H9 (cell line): ENCODE results near the gene SPSB3. TPM values are rescaled to one million over a fixed set of nuclear protein-coding genes. Genes with fewer than 3 reads are reported as not detected.

Experiments used
- DNase-seq: peaks from one replicate; pipeline ENCODE4 v3.0.0-alpha.2; 2017
- H2AFZ ChIP-seq: one replicate; pipeline ENCODE4 v1.6.1; 2013; ENCODE audit warnings: mild to moderate bottlenecking, low read length, control low read depth, moderate library complexity
- H2AK5ac ChIP-seq: 2 replicates; pipeline ENCODE4 v1.6.1; 2013; ENCODE audit warnings: low read length, control low read depth, mixed read lengths; ENCODE audit not compliant: insufficient read length
- H2BK120ac ChIP-seq: one replicate; pipeline ENCODE4 v1.6.1; 2013; ENCODE audit warnings: low read depth, mild to moderate bottlenecking, low read length, control low read depth, inconsistent platforms; ENCODE audit not compliant: poor library complexity, severe bottlenecking
- H2BK12ac ChIP-seq: 2 replicates; pipeline ENCODE4 v1.6.1; 2013; ENCODE audit warnings: low read length, control low read depth, mixed read lengths, low read depth; ENCODE audit not compliant: insufficient read length
- H2BK15ac ChIP-seq: 2 replicates; pipeline ENCODE4 v1.6.1; 2013; ENCODE audit warnings: low read depth, low read length, control low read depth
- H2BK20ac ChIP-seq: one replicate; pipeline ENCODE4 v1.6.1; 2013; ENCODE audit warnings: low read depth, mild to moderate bottlenecking, low read length, control low read depth, inconsistent platforms; ENCODE audit not compliant: poor library complexity, severe bottlenecking
- H2BK5ac ChIP-seq: 2 replicates; pipeline ENCODE4 v1.6.1; 2013; ENCODE audit warnings: low read length, control low read depth, mixed read lengths; ENCODE audit not compliant: insufficient read length
- H3K14ac ChIP-seq: 2 replicates; pipeline ENCODE4 v1.6.1; 2013; ENCODE audit warnings: low read length, control low read depth; ENCODE audit not compliant: insufficient read depth
- H3K18ac ChIP-seq: 2 replicates; pipeline ENCODE4 v1.6.1; 2013; ENCODE audit warnings: low read depth, mild to moderate bottlenecking, mixed read lengths, low read length, control low read depth; ENCODE audit not compliant: insufficient read length
- H3K23ac ChIP-seq: 2 replicates; pipeline ENCODE4 v1.6.1; 2013; ENCODE audit warnings: low read length, control low read depth, mixed read lengths, low read depth; ENCODE audit not compliant: insufficient read length
- H3K23me2 ChIP-seq: 2 replicates; pipeline ENCODE4 v1.6.1; 2013; ENCODE audit warnings: low read depth, mild to moderate bottlenecking, mixed read lengths, low read length, control low read depth; ENCODE audit not compliant: insufficient read length, poor library complexity, severe bottlenecking
- H3K27ac ChIP-seq: 2 replicates; pipeline ENCODE4 v1.5.1; 2013; ENCODE audit warnings: low read length, control low read depth, mixed read lengths, low read depth; ENCODE audit not compliant: insufficient read length
- H3K27me3 ChIP-seq: 2 replicates; pipeline ENCODE4 v1.6.1; 2013; ENCODE audit warnings: low read length, control low read depth, inconsistent platforms; ENCODE audit not compliant: insufficient read depth
- H3K4ac ChIP-seq: 2 replicates; pipeline ENCODE4 v1.6.1; 2013; ENCODE audit warnings: low read depth, mild to moderate bottlenecking, control low read depth, inconsistent platforms, low read length, moderate library complexity
- H3K4me1 ChIP-seq: 2 replicates; pipeline ENCODE4 v1.6.1; 2013; ENCODE audit warnings: low read length, control low read depth, inconsistent platforms; ENCODE audit not compliant: insufficient read depth
- H3K4me2 ChIP-seq: 2 replicates; pipeline ENCODE4 v1.6.1; 2013; ENCODE audit warnings: low read length, control low read depth, mixed read lengths; ENCODE audit not compliant: insufficient read length, insufficient read depth
- H3K56ac ChIP-seq: 2 replicates; pipeline ENCODE4 v1.6.1; 2013; ENCODE audit warnings: low read depth, mild to moderate bottlenecking, mixed read lengths, low read length, control low read depth; ENCODE audit not compliant: insufficient read length
- H3K79me1 ChIP-seq: 2 replicates; pipeline ENCODE4 v1.6.1; 2013; ENCODE audit warnings: low read depth, mild to moderate bottlenecking, moderate library complexity, low read length, control low read depth, inconsistent platforms; ENCODE audit not compliant: insufficient read depth, poor library complexity, severe bottlenecking
- H3K79me2 ChIP-seq: 2 replicates; pipeline ENCODE4 v1.6.1; 2013; ENCODE audit warnings: low read length, control low read depth, inconsistent platforms; ENCODE audit not compliant: insufficient read depth
- H3K9ac ChIP-seq: 2 replicates; pipeline ENCODE4 v1.6.1; 2013; ENCODE audit warnings: low read length, control low read depth, mixed read lengths; ENCODE audit not compliant: insufficient read length; ENCODE audit errors: extremely low read depth
- H3K9me3 ChIP-seq: one replicate; pipeline ENCODE4 v1.6.1; 2013; ENCODE audit warnings: low read depth, low read length, inconsistent platforms; ENCODE audit not compliant: control insufficient read depth
- H3T11ph ChIP-seq: one replicate; pipeline ENCODE4 v1.6.1; 2013; ENCODE audit warnings: mild to moderate bottlenecking, low read length, control low read depth, inconsistent platforms
- H4K20me1 ChIP-seq: one replicate; pipeline ENCODE4 v1.6.1; 2013; ENCODE audit not compliant: control insufficient read depth, insufficient read length, insufficient read depth
- H4K5ac ChIP-seq: 2 replicates; pipeline ENCODE4 v1.6.1; 2013; ENCODE audit warnings: low read depth, mild to moderate bottlenecking, mixed read lengths, low read length, control low read depth; ENCODE audit not compliant: insufficient read length
- H4K8ac ChIP-seq: replicated peaks from 2 replicates; pipeline ENCODE4 v1.6.1; 2013; ENCODE audit warnings: low read length, control low read depth, mixed read lengths, low read depth; ENCODE audit not compliant: insufficient read length
- H4K91ac ChIP-seq: 2 replicates; pipeline ENCODE4 v1.6.1; 2013; ENCODE audit warnings: low read depth, mild to moderate bottlenecking, moderate library complexity, mixed read lengths, low read length, control low read depth; ENCODE audit not compliant: insufficient read length
- H3K27ac Mint-ChIP-seq, 3 experiments: 2 replicates in 2 of 3; 3 replicates in 1 of 3; pipeline ENCODE4 v1.8.0; 2020 to 2021; ENCODE audit warnings: mixed read lengths in 3 of 3, mild to moderate bottlenecking in 1 of 3, moderate library complexity in 1 of 3
- H3K27me3 Mint-ChIP-seq: 2 replicates; pipeline ENCODE4 v1.8.0; 2021; ENCODE audit warnings: low read depth, mild to moderate bottlenecking, moderate library complexity, mixed read lengths
- H3K36me3 Mint-ChIP-seq, 3 experiments: 2 replicates in 2 of 3; 3 replicates in 1 of 3; pipeline ENCODE4 v1.8.0; 2020 to 2021; ENCODE audit warnings: low read depth in 3 of 3, mixed read lengths in 3 of 3; ENCODE audit not compliant: insufficient read depth in 1 of 3
- H3K4me1 Mint-ChIP-seq, 2 experiments: 2 replicates each; pipeline ENCODE4 v1.8.0; 2020; ENCODE audit warnings: mixed read lengths in 2 of 2
- H3K4me3 Mint-ChIP-seq, 2 experiments: 2 replicates in 1 of 2; 3 replicates in 1 of 2; pipeline ENCODE4 v1.8.0; 2020 to 2021; ENCODE audit warnings: mild to moderate bottlenecking in 2 of 2, mixed read lengths in 2 of 2, moderate library complexity in 1 of 2
- H3K9me3 Mint-ChIP-seq, 2 experiments: 2 replicates in 1 of 2; 3 replicates in 1 of 2; pipeline ENCODE4 v1.8.0; 2020; ENCODE audit warnings: mild to moderate bottlenecking in 2 of 2, mixed read lengths in 2 of 2, moderate library complexity in 1 of 2
- WGBS: extraction: QIAGEN DNeasy Blood & Tissue Kit; methylation state at CpG from one replicate; pipeline ENCODE4 v1.1.7; 2013; ENCODE audit warnings: missing lambda C conversion rate, low lambda C conversion rate, mixed read lengths; ENCODE audit not compliant: insufficient read length; ENCODE audit errors: extremely low coverage; 5-methylcytosine and 5-hydroxymethylcytosine counted together
- total RNA-seq: library from RNA; stranded (reverse); gene quantifications from 2 replicates; pipeline ENCODE4 v1.2.1, GENCODE V29; 2021
- TF ChIP-seq, protein P1 (sequence below): fragments of 200-600 bp; sonication (generic); conservative IDR thresholded peaks from 3 replicates; pipeline ENCODE4 v1.8.0; 2021; ENCODE audit warnings: antibody characterized with exemption, mild to moderate bottlenecking

SPSB3 gene
- total RNA-seq, 1 experiment from 2014 or later = 19.9 TPM

DNA sequence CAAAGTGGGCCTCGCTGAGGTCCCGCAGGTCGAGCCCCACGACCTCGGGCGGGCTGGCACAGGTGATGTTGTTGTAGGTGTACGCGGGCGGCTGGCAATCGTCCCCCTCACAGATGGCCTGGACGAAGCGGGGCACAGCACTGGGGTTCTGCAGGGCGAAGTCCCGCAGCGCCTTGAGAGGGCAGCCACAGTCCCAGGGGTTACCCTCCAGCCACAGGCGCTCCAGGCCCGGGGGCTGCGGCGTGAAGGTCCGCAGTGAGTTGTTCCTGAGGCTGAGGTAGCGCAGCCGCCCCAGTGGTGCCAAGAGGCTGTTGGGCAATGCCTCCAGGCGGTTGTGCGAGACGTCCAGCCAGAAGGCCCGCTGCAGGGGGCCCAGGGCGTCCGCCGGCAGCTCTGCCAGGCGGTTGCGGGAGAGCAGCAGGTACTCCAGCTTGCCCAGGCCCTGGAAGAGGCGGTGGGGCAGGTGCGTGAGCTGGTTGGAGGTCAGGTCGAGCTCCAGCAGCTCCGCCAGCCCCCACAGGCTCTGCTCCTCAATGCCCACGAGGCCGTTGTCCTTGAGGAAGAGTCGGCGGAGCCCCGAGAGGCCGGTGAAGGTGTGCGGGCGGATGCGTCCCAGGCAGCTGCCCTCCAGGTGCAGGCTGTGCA is 8.4 kb upstream of the SPSB3 start:
- no peaks in the 10 kb centered on the region for H3K9me3 ChIP-seq
- H3K27ac Mint-ChIP-seq = no peak overlapping the region
- no peaks in the 10 kb centered on the region for H3K4me1 ChIP-seq
- no peak overlapping the region for H3K4me2 ChIP-seq
- no peak overlapping the region for H2AFZ ChIP-seq
- H3K79me1 ChIP-seq = no peaks in the 10 kb centered on the region
- no peaks in the 10 kb centered on the region for H4K20me1 ChIP-seq
- H2BK120ac ChIP-seq = no peak overlapping the region
- H3K27me3 ChIP-seq = no peaks in the 10 kb centered on the region
- no peak overlapping the region for H3T11ph ChIP-seq
- no peak overlapping the region for H3K27ac ChIP-seq
- no peak overlapping the region for H3K9ac ChIP-seq
- no peak overlapping the region for H2BK12ac ChIP-seq
- H4K91ac ChIP-seq = no peak overlapping the region
- no peak overlapping the region for H2BK20ac ChIP-seq
- no peak overlapping the region for H3K56ac ChIP-seq
- H3K4ac ChIP-seq = no peak overlapping the region
- DNase-seq = no peak
- H4K5ac ChIP-seq = no peak overlapping the region
- H2AK5ac ChIP-seq = no peak overlapping the region
- no peaks in the 10 kb centered on the region for H3K27me3 Mint-ChIP-seq
- TF ChIP-seq, protein P1, sequence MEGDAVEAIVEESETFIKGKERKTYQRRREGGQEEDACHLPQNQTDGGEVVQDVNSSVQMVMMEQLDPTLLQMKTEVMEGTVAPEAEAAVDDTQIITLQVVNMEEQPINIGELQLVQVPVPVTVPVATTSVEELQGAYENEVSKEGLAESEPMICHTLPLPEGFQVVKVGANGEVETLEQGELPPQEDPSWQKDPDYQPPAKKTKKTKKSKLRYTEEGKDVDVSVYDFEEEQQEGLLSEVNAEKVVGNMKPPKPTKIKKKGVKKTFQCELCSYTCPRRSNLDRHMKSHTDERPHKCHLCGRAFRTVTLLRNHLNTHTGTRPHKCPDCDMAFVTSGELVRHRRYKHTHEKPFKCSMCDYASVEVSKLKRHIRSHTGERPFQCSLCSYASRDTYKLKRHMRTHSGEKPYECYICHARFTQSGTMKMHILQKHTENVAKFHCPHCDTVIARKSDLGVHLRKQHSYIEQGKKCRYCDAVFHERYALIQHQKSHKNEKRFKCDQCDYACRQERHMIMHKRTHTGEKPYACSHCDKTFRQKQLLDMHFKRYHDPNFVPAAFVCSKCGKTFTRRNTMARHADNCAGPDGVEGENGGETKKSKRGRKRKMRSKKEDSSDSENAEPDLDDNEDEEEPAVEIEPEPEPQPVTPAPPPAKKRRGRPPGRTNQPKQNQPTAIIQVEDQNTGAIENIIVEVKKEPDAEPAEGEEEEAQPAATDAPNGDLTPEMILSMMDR = no peak
- peaks cover 4 to 13% (median 6%) of the 10 kb centered on the region in 3 experiments for H3K36me3 Mint-ChIP-seq
- H3K14ac ChIP-seq = no peak overlapping the region
- H3K4me1 Mint-ChIP-seq = no peaks in the 10 kb centered on the region
- H3K79me2 ChIP-seq = peaks cover 2% of the 10 kb centered on the region; the same call in 1 of the 2 replicates
- H3K4me3 Mint-ChIP-seq = no peak overlapping the region
- H3K23ac ChIP-seq = no peak overlapping the region
- no peaks in the 10 kb centered on the region for H3K23me2 ChIP-seq
- no CpG with 5 or more reads among the region's 44 CpGs for WGBS
- no peak overlapping the region for H2BK15ac ChIP-seq
- H3K18ac ChIP-seq = no peak overlapping the region
- H4K8ac ChIP-seq = no peak overlapping the region
- no peak overlapping the region for H2BK5ac ChIP-seq
- H3K9me3 Mint-ChIP-seq = no peaks in the 10 kb centered on the region
